H1 (cell line): ENCODE data around the gene TMEM151A. TPM values are rescaled to one million over a fixed set of nuclear protein-coding genes. Genes with fewer than 3 reads are reported as not detected.

Experiments
- KDM1A ChIP-seq: fragments of 200-600, 300-600 bp; sonication (generic); IDR thresholded peaks from 2 replicates; pipeline ENCODE4 v1.7.1; 2016; ENCODE audit warnings: mild to moderate bottlenecking, low read length, borderline replicate concordance
- NRF1 ChIP-seq: IDR thresholded peaks from 2 replicates; pipeline ENCODE4 v1.6.1; 2011; ENCODE audit warnings: mild to moderate bottlenecking, low read depth, low read length, improper control_type of control experiment
- POU5F1 ChIP-seq: IDR thresholded peaks from 2 replicates; pipeline ENCODE4 v1.6.1; 2011; ENCODE audit warnings: low read depth, mild to moderate bottlenecking, low read length, moderate library complexity
- RFX5 ChIP-seq: IDR thresholded peaks from 2 replicates; pipeline ENCODE4 v1.6.1; 2011; ENCODE audit warnings: low read depth, low read length, improper control_type of control experiment, borderline replicate concordance
- SIN3A ChIP-seq, 2 experiments: IDR thresholded peaks in 1 of 2; conservative IDR thresholded peaks in 1 of 2; 2 replicates each; pipeline ENCODE4 v1.6.1; 2011 to 2012; ENCODE audit warnings: low read length in 2 of 2, improper control_type of control experiment in 1 of 2, low read depth in 1 of 2, mild to moderate bottlenecking in 1 of 2
- ZNF274 ChIP-seq: IDR thresholded peaks from 2 replicates; pipeline ENCODE4 v1.7.0; 2012; ENCODE audit warnings: low read length, borderline replicate concordance; ENCODE audit errors: extremely low read depth
- polyA plus RNA-seq, 7 experiments: library from polyadenylated mRNA; depleted of rRNA in 3 of 7; stranded (reverse) in 5 of 7; unstranded in 2 of 7; fragments of >200 nt in 5 of 7; fragments of 200-250 nt in 2 of 7; gene quantifications; 1 replicate in 5 of 7; 2 replicates in 1 of 7; 4 replicates in 1 of 7; pipeline versions ENCODE4 v1.2.1 to v1.2.3, GENCODE V29; 2011 to 2013; ENCODE audit warnings: missing spikeins in 2 of 7, mixed read lengths in 2 of 7
- total RNA-seq: library from RNA; stranded (reverse); fragmentation: NEBNext Ultra II Directional; extraction: Animal tissue kit (Norgen Biotek cat#: 25700); gene quantifications from 2 replicates; pipeline ENCODE4 v1.2.1, GENCODE V29; 2021
- TF ChIP-seq, protein P1 (sequence below): IDR thresholded peaks from 2 replicates; pipeline ENCODE4 v1.6.1; 2012; ENCODE audit warnings: low read length, inconsistent platforms

TMEM151A gene
- total and polyA plus RNA-seq, 2 of the 8 experiments (the other 6 are each of a cell fraction or from before 2014, with no cell fraction given): 3.2 TPM

DNA sequence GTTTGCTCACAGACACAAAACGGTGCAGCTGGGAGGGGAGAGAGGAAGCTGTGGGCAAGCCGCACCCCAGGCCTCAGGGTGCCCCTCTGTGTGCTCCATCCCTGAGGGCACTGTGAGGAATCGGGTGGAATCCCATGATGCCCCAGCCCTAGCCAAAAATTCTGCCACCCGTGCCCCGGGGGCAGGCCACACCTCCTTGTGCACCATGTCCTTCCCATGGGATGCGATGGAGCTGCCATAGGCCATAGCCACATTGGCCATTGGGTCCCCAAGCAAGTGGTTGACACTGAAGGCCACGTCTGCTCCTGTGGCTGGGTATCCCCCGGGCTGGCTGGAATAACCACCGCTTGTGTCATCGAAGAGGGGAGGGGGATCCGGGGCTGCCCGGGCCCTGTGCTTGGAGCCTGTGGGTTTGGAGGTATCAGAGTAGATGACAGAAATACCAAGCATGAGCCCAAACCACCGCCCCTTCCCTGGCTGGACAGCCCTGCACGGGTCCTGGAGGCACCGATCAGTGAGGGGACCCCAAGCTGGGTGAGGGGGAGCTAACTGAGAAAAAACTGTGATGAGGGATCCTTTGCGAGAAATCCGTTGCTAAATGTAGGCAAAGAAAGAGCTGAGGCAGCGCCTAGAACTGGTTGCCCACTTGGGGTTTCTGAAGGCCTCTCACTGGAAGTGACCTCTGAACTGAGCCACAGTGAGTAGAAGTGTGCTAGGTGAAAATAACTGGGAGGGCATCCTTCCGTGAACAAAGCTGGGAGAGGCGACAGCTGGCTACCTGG, 3.6 kb upstream of the TMEM151A start (continued):
- TF ChIP-seq NRF1 (no peak), POU5F1 (no peak), KDM1A (no peak), ZNF274 (no peak), RFX5 (no peak), SIN3A (conservative IDR thresholded peaks at IDR 0.05 in 1 of 2, IDR thresholded peaks at IDR 0.05 in 1 of 2; ENCODE audit: low read depth in 1 of 2, low read length in 2 of 2) (no peak)
- TF ChIP-seq, protein P1, sequence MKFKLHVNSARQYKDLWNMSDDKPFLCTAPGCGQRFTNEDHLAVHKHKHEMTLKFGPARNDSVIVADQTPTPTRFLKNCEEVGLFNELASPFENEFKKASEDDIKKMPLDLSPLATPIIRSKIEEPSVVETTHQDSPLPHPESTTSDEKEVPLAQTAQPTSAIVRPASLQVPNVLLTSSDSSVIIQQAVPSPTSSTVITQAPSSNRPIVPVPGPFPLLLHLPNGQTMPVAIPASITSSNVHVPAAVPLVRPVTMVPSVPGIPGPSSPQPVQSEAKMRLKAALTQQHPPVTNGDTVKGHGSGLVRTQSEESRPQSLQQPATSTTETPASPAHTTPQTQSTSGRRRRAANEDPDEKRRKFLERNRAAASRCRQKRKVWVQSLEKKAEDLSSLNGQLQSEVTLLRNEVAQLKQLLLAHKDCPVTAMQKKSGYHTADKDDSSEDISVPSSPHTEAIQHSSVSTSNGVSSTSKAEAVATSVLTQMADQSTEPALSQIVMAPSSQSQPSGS: no peak
